NCI-H2171 (cell line): ENCODE measurements around the gene MTFR1L.

Experiments used
- DNase-seq: peaks from one replicate; lab custom pipeline; 2025; lab: John Stamatoyannopoulos, UW

MTFR1L gene

GRCh38 chr1:25819491-25820246 is at the start of gene MTFR1L:
TSS of gene MTFR1L (plus strand) at chr1:25819954. CDS start at chr1:25823105, 3,151 bp downstream.
- peak; percentile 83 for DNase-seq

GRCh38 chr1:25770541-25771220 is 49.1 kb upstream of the MTFR1L start:
- DNase-seq, result no peak

DNA sequence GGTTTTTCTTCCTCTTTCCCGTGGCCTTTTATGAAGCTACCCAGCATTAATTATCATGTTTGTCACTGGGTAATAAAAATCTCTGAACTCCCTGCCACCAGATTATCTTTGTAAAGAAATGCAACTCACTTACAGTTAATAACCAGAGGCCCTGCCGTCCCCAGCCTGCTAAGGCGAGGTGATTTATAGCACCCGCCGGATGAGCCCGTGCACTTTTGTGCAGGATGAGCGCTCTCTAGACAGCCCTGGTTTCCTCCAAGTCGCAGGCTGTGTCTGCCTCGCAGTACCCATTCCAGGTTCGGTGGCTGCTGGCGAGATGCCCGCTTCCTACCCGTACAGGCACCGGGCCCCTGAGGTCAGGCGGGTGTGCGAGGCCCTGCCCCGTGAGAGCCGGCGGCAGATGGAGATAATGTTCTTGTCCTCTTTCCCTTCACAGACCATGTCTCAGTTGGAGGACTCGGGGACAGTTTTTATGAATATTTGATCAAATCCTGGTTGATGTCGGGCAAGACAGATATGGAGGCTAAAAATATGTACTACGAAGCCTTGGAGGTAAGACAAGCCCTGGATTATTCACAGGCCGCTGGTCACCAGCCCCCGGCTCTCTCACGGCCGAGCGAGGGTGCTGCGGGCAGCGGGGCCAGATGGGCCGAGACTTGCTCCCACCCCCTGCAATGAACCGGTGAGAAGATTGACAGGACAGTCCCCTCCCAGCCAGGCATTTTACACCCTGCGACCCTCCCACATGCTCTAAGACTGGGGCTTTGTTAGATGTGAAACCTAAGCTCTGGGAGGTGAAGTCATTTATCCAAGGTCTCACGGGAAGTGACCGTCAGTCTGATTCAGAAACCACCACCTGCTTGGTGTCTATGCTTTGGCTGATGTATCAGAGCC is 48.3 kb upstream of the MTFR1L start:
- peak; percentile 46 for DNase-seq

GRCh38 chr1:25772164-25772563 is 47.6 kb upstream of the MTFR1L start:
- no peak for DNase-seq

DNA sequence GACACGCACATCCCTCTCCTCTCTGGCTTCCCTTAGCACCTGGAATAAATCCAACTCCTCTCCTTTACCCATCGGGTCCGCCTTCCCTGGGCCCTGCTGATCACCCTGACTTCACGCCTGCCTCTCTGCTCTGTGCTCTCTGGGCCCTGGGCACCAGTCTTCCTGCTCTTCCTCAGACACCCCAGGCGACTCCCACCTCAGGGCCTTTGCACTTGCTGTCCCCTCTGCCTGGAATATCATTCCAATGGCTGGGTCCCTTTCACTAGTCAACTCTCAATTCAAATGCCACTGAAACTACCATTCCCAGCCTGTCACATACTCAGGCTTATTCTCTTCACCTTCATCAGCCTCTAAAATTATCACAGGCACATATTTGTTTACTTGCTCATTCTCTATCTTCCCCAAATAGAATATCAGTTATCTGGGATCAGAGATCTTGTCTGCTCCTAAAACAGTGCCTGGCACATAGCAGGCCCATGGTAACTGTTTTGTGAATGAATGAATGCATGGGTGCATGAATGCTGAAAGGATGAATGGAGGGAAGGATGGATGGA is 47.0 kb upstream of the MTFR1L start:
- DNase-seq, result no peak

- no peak for DNase-seq
Measured at GRCh38 chr1:25773441-25774125, 46.2 kb upstream of the MTFR1L start.

DNA sequence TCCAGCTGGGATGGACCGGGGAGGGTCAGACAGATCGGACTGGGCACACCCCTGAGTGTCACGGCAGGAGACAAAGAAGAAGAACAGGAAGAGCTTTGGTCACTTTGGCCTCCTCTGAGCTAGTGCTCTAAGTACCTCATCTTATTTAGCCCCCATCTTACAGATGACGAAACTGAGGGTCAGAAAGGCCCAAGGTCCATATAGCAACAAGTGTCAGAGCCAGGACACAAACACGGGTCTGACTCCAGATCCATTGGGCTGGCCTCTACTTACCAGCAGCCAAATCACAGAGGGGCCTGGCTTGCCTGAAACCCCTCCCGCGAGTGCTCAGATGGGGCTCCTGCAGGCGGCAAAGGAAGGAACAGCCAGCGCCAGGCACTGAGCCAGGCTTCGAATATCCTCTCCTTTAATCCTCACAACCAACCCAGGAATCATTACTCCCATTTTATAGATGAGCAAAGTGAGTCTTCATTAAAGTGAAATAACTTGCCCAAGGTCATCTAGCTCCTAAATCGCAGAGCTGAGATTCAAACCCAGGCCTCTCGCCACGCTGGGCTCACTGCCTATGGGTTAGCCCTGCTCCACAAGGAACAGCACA is 45.4 kb upstream of the MTFR1L start:
- no peak for DNase-seq

GRCh38 chr1:25774921-25775771 is 44.6 kb upstream of the MTFR1L start:
- DNase-seq, result peak; percentile 81

GRCh38 chr1:25779388-25779787 is 40.4 kb upstream of the MTFR1L start:
- DNase-seq, result no peak

DNA sequence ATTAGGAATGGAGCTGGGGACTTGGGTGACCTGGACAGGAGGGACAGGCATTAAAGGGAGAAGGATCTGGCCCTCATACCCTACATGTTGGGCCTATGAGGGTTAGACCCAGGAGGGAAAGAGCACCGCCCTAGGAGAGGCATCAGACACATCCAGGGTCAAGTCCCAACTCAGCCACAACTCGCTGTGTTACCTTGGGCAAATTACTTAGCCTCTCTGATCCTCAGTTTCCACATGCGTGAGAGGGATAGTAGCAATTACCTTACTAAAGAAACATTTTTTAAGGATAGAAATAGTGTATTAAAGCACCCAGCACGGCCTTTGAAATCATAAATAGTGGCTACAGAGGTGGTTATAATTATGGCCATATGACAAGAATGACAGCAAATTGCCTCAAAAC is 39.9 kb upstream of the MTFR1L start:
- DNase-seq, result no peak

GRCh38 chr1:25780318-25781129 is 39.2 kb upstream of the MTFR1L start:
- peak; percentile 43 for DNase-seq

DNA sequence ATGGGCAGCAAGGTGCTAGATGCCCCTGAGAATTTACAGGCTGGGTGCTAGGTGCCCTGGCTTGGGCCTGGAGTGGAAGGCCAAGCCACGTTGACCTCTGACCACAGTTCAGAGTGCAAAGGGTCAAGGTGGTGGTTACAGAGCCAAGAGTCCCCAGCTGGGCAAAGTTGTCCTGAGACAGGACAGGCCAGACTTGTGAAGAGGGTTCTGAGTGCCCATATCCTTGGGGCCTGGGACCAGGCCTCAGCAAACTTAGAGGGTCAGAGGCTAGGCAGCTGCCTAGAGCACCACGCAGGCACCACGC is 38.7 kb upstream of the MTFR1L start:
- no peak for DNase-seq

GRCh38 chr1:25782608-25783201 is 37.0 kb upstream of the MTFR1L start:
- DNase-seq, result no peak

DNA sequence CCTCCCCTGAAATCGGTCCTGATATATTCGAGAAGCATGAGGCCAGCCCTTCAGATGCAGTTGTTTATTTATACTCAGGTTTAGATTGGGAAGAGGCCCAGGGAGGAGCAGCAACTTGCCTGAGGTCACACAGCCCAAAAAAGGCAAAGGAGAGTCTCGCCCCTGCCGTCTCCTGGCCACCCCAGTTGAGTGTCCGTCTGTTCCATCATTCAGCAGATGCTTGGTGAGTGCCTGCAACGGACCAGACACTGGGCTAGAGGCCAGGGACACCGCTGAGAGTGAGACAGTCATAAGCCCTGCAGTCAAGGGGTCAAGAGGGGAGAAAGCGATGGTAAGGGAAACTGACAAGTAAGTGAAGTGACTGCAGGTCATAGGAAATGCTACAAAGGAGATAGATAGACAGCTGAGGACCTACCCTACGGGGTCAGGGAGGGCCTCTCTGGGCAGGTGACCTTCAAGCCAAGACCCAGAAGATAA is 35.1 kb upstream of the MTFR1L start:
- DNase-seq, result no peak

GRCh38 chr1:25785333-25786067 is 34.3 kb upstream of the MTFR1L start:
- no peak for DNase-seq

DNA sequence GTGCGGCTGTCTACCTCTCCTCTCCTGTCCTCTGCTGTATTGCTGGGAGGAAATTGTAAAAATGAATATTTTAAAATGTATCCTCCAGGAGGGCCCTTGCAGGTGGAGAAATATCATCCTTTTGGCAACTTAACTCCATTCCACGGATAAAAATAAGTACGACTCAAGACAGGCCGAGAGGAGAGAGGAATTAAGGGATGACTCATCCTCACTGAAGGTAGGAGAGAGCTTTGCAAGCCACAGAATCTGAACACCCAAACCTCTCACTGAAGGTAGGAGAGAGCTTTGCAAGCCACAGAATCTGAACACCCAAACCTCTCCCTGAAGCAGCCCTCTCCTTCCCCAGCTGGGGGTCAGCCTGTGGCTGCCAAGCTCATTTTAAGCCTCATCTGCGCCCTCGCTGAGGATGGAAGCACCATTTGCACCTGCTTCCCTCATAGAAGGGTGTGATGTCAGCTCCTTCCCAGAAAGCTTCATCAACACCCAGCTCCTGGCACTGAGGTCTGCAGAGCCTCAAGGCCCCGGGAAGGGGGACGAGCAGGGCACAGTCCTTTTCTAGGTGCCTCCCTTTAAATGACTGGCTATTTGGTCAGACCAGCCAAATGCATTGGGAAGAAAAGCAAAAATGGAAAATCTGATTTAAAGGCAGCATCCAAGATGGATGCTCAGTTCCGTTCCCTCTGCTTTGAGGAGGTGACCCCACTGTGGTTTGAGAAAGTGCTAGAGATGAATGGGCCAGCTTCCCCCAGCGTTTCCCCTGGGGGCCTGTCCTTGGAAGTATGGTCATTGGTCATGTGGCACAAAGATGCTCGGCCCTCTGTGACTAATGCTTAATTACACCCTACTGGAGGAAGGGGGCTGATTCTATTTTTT is 32.6 kb upstream of the MTFR1L start:
- no peak for DNase-seq

- DNase-seq, result no peak
Measured at GRCh38 chr1:25787760-25788166, 32.0 kb upstream of the MTFR1L start.
